ENCODE data around the gene CYP2A7.
"Not testable (repeated sequence)": the region's sequence is repeated elsewhere in the genome, so short reads cannot be mapped to it uniquely, and the experiment has no call there.

The CYP2A7 gene

DNA sequence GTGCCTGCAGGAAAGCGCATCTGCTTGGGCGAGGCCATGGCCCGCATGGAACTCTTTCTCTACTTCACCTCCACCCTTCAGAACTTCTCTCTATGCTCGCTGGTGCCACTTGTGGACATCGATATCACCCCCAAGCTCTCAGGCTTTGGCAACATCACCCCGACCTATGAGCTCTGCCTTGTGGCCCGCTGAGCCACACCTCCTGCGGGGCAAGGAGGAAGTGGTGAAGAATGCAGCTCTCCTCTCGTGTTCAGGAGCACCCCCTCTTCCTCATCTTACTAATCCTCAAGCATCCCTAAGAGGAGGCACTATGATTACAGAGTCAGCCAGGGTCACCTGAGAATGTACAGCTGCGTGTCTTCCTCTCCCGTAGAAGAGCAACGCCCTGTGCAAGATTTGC, 17.9 kb upstream of the CYP2A7 start:
- not testable (repeated sequence) for DNase-seq (ENCODE audit: low read depth)

- not testable (repeated sequence) for DNase-seq (ENCODE audit: low read depth)
Measured at GRCh38 chr19:40896843-40897789, 15.1 kb upstream of the CYP2A7 start.

GRCh38 chr19:40896418-40896796, 14.4 kb upstream of the CYP2A7 start:
- DNase-seq (ENCODE audit: low read depth), result no peak

DNA sequence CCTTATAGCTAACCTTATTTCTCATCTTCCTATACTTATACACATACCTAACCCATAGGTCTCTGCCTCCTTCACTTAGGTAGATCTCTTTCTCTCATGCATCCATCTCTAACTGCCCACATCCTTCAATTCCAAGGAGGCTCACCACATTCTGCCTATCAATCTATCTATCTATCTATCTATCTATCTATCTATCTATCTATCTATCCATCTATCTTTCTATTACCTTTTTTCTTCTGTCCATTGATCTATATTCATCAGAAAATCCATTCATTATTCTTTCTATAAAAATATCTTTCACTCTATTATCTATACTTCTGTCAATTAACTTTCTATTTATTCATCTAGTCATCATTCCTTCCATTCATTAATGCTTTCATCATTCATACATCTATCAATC, 11.1 kb upstream of the CYP2A7 start:
- DNase-seq (ENCODE audit: low read depth), result no peak

GRCh38 chr19:40889366-40889765, 7.3 kb upstream of the CYP2A7 start:
- DNase-seq (ENCODE audit: low read depth), result no peak

DNA sequence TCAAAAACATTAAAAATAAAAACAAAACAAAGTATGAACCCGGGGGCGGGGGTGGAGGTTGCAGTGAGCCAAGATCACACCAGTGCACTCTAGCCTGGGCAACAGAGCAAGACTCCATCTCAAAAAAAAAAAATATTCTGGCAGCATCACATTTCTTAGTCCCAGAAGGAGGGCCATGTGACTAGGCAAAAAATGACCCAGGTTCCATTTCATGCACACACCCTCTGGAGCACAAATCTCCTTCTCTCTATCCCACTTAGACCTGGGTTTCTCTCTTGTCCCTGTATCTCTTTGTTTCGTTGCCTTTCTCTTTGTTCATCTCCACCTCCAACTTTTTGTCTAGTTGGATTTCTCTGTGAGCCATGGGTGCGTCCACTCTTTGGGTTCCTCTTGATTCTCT, 6.2 kb upstream of the CYP2A7 start:
- DNase-seq (ENCODE audit: low read depth), result no peak

GRCh38 chr19:40884187-40884931, 2.3 kb upstream of the CYP2A7 start:
- not testable (repeated sequence) for DNase-seq (ENCODE audit: low read depth)

GRCh38 chr19:40879349-40879748, 2.7 kb downstream of the CYP2A7 start:
- not testable (repeated sequence) for DNase-seq (ENCODE audit: low read depth)

GRCh38 chr19:40875526-40875951, 6.5 kb downstream of the CYP2A7 start:
- peak; percentile 69 for DNase-seq (ENCODE audit: low read depth)

- DNase-seq (ENCODE audit: low read depth), result not testable (repeated sequence)
Measured at GRCh38 chr19:40874874-40875273, 7.2 kb downstream of the CYP2A7 start.

- DNase-seq (ENCODE audit: low read depth), result not testable (repeated sequence)
Measured at GRCh38 chr19:40873873-40874272, 8.2 kb downstream of the CYP2A7 start.

DNA sequence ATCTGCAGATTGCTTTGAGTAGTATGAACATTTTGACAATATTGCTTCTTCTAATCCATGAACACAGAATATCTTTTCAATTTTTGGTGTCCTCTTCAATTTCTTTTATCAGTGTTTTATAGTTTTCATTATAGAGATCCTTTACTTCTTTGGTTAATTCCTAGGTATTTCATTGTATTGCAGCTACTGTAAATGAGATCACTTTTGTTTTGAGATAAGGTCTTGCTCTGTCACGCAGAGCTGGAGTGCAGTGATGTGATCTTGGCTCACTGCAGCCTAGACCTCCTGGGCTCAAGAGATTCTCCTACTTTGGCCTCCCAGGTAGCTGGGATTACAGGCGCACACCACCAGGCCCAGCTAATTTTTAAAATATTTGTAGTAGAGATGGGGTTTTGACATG, 9.8 kb downstream of the CYP2A7 start:
- DNase-seq (ENCODE audit: low read depth), result no peak

GRCh38 chr19:40867701-40868100, 14.3 kb downstream of the CYP2A7 start:
- DNase-seq (ENCODE audit: low read depth), result no peak

DNA sequence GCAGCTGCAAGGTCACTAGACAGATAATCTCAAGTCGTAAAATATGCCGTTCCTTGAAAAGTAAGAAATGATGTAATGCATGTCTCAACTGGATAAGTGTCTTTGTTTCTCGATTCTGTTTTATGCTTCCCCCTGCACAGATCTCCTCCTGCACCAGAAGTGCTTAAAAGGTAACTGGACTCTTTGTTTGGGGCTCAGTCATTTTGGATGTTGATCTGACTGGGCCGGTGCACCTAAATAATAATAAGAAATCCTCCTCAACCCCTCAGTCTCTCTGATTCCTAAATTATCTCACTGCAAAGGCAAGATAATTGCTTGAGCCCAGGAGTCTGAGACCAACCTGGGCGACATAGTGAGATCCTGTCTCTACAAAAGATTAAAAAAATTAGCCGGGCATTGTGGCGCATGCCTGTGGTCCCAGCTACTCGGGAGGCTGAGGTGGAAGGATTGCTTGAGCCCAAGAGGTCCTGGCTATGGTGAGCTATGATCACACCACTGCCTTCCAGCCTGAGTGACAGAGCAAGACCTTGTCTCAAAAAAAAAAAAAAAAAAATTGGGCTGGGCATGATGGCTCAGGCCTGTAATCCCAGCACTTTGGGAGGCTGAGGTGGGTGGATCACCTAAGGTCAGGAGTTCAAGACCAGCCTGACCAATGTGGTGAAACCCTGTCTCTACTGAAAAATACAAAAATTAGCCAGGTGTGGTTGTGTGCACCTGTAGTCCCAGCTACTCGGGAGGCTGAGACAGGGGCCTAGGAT, 17.1 kb downstream of the CYP2A7 start:
- not testable (repeated sequence) for DNase-seq (ENCODE audit: low read depth)

- DNase-seq (ENCODE audit: low read depth), result no peak
Measured at GRCh38 chr19:40862785-40863184, 19.2 kb downstream of the CYP2A7 start.

GRCh38 chr19:40862333-40862732, 19.7 kb downstream of the CYP2A7 start:
- DNase-seq (ENCODE audit: low read depth), result no peak

GRCh38 chr19:40858109-40858508, 23.9 kb downstream of the CYP2A7 start:
- no peak for DNase-seq (ENCODE audit: low read depth)

DNA sequence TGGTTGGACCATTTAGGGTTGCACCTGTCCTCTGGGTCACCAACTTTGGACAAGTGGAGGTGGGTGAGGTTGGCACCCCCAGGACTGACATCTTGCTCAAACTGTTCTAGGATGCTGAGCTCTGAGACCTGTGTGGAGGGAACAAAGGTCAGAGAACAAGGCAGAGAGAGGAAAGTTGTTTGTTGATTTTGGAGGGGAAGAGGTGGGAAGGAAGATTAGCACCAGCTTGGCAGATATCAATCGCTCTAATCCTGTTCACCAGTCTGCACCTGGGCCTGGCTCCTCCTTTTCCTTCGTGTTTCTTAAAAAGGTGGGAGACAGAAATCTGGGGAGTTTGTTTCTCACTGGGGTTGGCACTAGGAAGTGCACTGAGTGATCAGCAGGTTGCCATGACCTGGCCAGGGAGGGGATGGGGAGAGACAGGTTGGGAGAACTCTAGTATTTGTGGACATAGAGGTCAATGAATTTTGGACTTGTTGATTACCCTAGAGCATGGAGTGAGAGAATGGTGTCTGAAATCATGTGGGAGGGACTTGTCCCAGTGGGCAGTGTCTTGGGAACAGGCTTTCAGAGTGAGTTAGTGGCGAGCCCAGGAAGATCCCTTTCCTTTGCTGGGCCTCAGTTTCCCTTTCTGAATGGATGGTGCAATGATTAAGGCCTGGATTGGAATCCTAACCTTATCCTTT, 29.4 kb downstream of the CYP2A7 start:
- DNase-seq (ENCODE audit: low read depth), result not testable (repeated sequence)

- not testable (repeated sequence) for DNase-seq (ENCODE audit: low read depth)
Measured at GRCh38 chr19:40850277-40850676, 31.8 kb downstream of the CYP2A7 start, which contains the start of gene CYP2A6. TSS of gene CYP2A6 (minus strand) at chr19:40850447. CDS start at chr19:40850426, 21 bp downstream.

- not testable (repeated sequence) for DNase-seq (ENCODE audit: low read depth)
Measured at GRCh38 chr19:40846722-40847121, 35.3 kb downstream of the CYP2A7 start.

GRCh38 chr19:40843653-40844052, 38.4 kb downstream of the CYP2A7 start:
- peak; percentile 37 for DNase-seq (ENCODE audit: low read depth)
